GM15510 (cell line): ENCODE measurements around the gene DNAJB12.
A peak's percentile ranks its signal among the peaks of the same experiment; 100 is the strongest.

Experiments used
- POLR2A ChIP-seq: IDR thresholded peaks from 3 replicates; pipeline ENCODE4 v1.6.1; 2011; ENCODE audit warnings: borderline replicate concordance; ENCODE audit not compliant: insufficient read length; ENCODE audit errors: extremely low read depth

Gene DNAJB12

GRCh38 chr10:72354356-72355213, at the start of gene DNAJB12:
DNAJB12 (minus strand) TSS chr10:72354919; CDS start chr10:72354897, 22 bp downstream.
- peak; percentile 71 for TF ChIP-seq POLR2A

- no peak for TF ChIP-seq POLR2A
Observed at GRCh38 chr10:72392571-72392970, 37.9 kb upstream of the DNAJB12 start.

GRCh38 chr10:72390764-72391163, 36.0 kb upstream of the DNAJB12 start:
- no peak for TF ChIP-seq POLR2A

- TF ChIP-seq POLR2A = no peak
Observed at GRCh38 chr10:72389716-72390115, 35.0 kb upstream of the DNAJB12 start.

GRCh38 chr10:72389014-72389413, 34.3 kb upstream of the DNAJB12 start:
- no peak for TF ChIP-seq POLR2A

- TF ChIP-seq POLR2A = no peak
Observed at GRCh38 chr10:72388062-72388461, 33.3 kb upstream of the DNAJB12 start.

GRCh38 chr10:72386916-72387586, 32.3 kb upstream of the DNAJB12 start:
- no peak for TF ChIP-seq POLR2A

GRCh38 chr10:72385724-72386123, 31.0 kb upstream of the DNAJB12 start:
- no peak for TF ChIP-seq POLR2A

- TF ChIP-seq POLR2A = no peak
Observed at GRCh38 chr10:72379776-72380175, 25.1 kb upstream of the DNAJB12 start.

GRCh38 chr10:72379062-72379461, 24.3 kb upstream of the DNAJB12 start:
- no peak for TF ChIP-seq POLR2A

GRCh38 chr10:72375585-72375984, 20.9 kb upstream of the DNAJB12 start:
- no peak for TF ChIP-seq POLR2A

- no peak for TF ChIP-seq POLR2A
Observed at GRCh38 chr10:72375173-72375572, 20.5 kb upstream of the DNAJB12 start.

GRCh38 chr10:72370201-72370722, 15.5 kb upstream of the DNAJB12 start:
- TF ChIP-seq POLR2A = no peak

- no peak for TF ChIP-seq POLR2A
Observed at GRCh38 chr10:72367301-72367960, 12.7 kb upstream of the DNAJB12 start.
